PC-9 (cell line): ENCODE measurements around the gene SYCP2L. TPM values are rescaled to one million over a fixed set of nuclear protein-coding genes. Genes with fewer than 3 reads are reported as not detected.

Experiments used
- BruUV-seq: library from RNA; stranded (reverse); fragments of 400-500 nt; replicated peaks from 2 replicates; lab custom pipeline; 2021; lab: Mats Ljungman, UMichigan
- CTCF ChIA-PET: fragments of 300-600 bp; sonication (Branson Sonifier 250); formaldehyde crosslinking; loops from one replicate; lab custom pipeline; 2022; ENCODE audit warnings: antibody characterized with exemption; lab: Charles Lee
- POLR2A ChIA-PET: fragments of 300-600 bp; sonication (Branson Sonifier 250); formaldehyde crosslinking; loops from one replicate; lab custom pipeline; 2022; ENCODE audit warnings: antibody characterized with exemption; ENCODE audit not compliant: unreplicated experiment; lab: Charles Lee
- DNase-seq, 2 experiments: peaks; one replicate each; pipeline versions ENCODE4 v3.0.0 to v3.0.0-alpha.2; 2015 to 2022; ENCODE audit warnings: mixed read lengths in 1 of 2
- H2AFZ ChIP-seq: fragments of 200-600 bp; sonication (generic); 2 replicates; pipeline ENCODE4 v1.8.1; 2017; ENCODE audit warnings: antibody characterized with exemption
- H3F3A ChIP-seq: fragments of 200-600 bp; sonication (generic); 2 replicates; pipeline ENCODE4 v1.8.1; 2017; ENCODE audit warnings: antibody characterized with exemption, mild to moderate bottlenecking, low read depth; ENCODE audit not compliant: insufficient read depth
- H3K27ac ChIP-seq: fragments of 200-600 bp; sonication (generic); 2 replicates; pipeline ENCODE4 v1.6.1; 2016; ENCODE audit warnings: mixed run types
- H3K27me3 ChIP-seq: fragments of 200-600 bp; sonication (generic); 2 replicates; pipeline ENCODE4 v1.6.1; 2016; ENCODE audit warnings: low read depth, mixed run types; ENCODE audit not compliant: insufficient read depth
- H3K36me3 ChIP-seq: fragments of 200-600 bp; sonication (generic); 2 replicates; pipeline ENCODE4 v1.6.1; 2016; ENCODE audit warnings: low read depth, mixed run types
- H3K4me1 ChIP-seq: fragments of 200-600 bp; sonication (generic); replicated peaks from 2 replicates; pipeline ENCODE4 v1.6.1; 2016; ENCODE audit warnings: mixed run types; ENCODE audit not compliant: insufficient read depth
- H3K4me2 ChIP-seq: fragments of 200-600 bp; sonication (generic); 2 replicates; pipeline ENCODE4 v1.6.1; 2017; ENCODE audit warnings: mixed run types
- H3K4me3 ChIP-seq: fragments of 200-600 bp; sonication (generic); 2 replicates; pipeline ENCODE4 v1.6.1; 2016; ENCODE audit warnings: mixed run types
- H3K79me2 ChIP-seq: fragments of 200-600 bp; sonication (generic); 2 replicates; pipeline ENCODE4 v1.6.1; 2017; ENCODE audit warnings: low read depth, mixed run types
- H3K9me2 ChIP-seq: fragments of 200-600 bp; sonication (generic); 2 replicates; pipeline ENCODE4 v1.8.1; 2017; ENCODE audit warnings: mild to moderate bottlenecking; ENCODE audit not compliant: insufficient read depth
- H3K9me3 ChIP-seq: fragments of 200-600 bp; sonication (generic); 2 replicates; pipeline ENCODE4 v1.8.1; 2016; ENCODE audit warnings: low read depth; ENCODE audit not compliant: insufficient read depth
- H4K20me1 ChIP-seq: fragments of 200-600 bp; sonication (generic); 2 replicates; pipeline ENCODE4 v1.8.1; 2017; ENCODE audit not compliant: insufficient read depth
- EZH2 ChIP-seq: fragments of 200-600 bp; sonication (generic); IDR thresholded peaks from 2 replicates; pipeline ENCODE4 v1.8.0; 2017; ENCODE audit warnings: antibody characterized with exemption, low read depth
- intact Hi-C: fragments of 100-400 bp; cut with micrococcal nuclease; formaldehyde crosslinking; loops from one replicate; pipeline ENCODE4 v1.10.0; 2022; ENCODE audit not compliant: unreplicated experiment
- total RNA-seq: library from RNA; stranded (reverse); gene quantifications from 2 replicates; pipeline ENCODE4 v1.2.3, GENCODE V29; 2021
- TF ChIP-seq, protein P1 (sequence below): fragments of 200-600 bp; sonication (generic); conservative IDR thresholded peaks from 2 replicates; pipeline ENCODE4 v1.6.1; 2017; ENCODE audit warnings: mixed run types, antibody characterized with exemption, mild to moderate bottlenecking, moderate library complexity

Gene SYCP2L
- total RNA-seq, 1 experiment from 2014 or later = 12.6 TPM

DNA sequence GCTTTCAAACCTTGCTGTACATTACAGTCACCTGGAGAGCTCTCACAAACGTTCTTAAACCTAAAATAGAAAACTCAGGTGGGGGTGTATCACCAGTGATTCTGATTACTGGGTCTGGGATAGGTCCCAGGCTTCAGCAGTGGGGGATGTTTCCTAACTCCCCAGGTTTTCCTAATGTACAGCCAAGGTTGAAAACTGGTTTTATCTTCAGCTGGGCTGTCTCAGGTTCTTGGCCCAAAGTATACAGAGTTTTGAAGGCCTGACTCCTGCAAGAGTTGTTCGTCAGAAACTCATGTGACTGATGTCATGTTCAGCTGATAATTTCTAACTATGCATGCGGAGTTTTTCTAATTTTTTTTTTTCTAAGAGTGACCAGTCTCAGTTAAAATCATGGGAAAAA lies 9.8 kb downstream of the SYCP2L start:
- H3K9me2 ChIP-seq = no peaks in the 10 kb centered on the region

DNA sequence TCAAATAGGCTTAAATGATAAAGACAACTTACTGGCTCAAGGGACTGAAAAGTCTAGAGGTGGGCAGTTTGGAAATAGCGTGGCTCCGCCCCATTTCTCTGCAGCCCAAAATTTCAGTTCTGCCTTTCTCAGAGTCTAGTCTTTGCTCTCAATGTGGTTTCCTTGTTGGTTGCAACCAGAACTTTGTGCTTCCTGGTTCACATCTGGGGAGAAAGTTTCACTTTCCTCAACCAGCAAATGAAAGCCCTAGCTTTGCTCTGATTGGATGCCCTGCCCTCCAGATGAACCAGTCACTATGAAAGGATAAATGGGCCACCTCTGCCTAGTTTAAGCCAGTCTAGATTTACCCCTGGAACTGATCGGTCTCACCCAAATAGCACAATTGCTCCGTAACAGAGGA lies 14.9 kb downstream of the SYCP2L start:
- CTCF ChIA-PET = interaction anchor here (0.6 kb wide), 1 partner anchor 181 kb away, joined by 3 read pairs; no protein-coding TSS in a partner anchor
- H3K4me3 ChIP-seq = no peak overlapping the region
- H3K27me3 ChIP-seq = no peaks in the 10 kb centered on the region
- no peak overlapping the region for H3K4me2 ChIP-seq
- no peaks in the 10 kb centered on the region for H3K79me2 ChIP-seq
- no peaks in the 10 kb centered on the region for H3K36me3 ChIP-seq
- DNase-seq = no peak
- H3K27ac ChIP-seq = no peak overlapping the region
- TF ChIP-seq, protein P1, sequence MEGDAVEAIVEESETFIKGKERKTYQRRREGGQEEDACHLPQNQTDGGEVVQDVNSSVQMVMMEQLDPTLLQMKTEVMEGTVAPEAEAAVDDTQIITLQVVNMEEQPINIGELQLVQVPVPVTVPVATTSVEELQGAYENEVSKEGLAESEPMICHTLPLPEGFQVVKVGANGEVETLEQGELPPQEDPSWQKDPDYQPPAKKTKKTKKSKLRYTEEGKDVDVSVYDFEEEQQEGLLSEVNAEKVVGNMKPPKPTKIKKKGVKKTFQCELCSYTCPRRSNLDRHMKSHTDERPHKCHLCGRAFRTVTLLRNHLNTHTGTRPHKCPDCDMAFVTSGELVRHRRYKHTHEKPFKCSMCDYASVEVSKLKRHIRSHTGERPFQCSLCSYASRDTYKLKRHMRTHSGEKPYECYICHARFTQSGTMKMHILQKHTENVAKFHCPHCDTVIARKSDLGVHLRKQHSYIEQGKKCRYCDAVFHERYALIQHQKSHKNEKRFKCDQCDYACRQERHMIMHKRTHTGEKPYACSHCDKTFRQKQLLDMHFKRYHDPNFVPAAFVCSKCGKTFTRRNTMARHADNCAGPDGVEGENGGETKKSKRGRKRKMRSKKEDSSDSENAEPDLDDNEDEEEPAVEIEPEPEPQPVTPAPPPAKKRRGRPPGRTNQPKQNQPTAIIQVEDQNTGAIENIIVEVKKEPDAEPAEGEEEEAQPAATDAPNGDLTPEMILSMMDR = no peak
- no peak for TF ChIP-seq EZH2
- POLR2A ChIA-PET = no interaction called here
- no peaks in the 10 kb centered on the region for H4K20me1 ChIP-seq
- no peaks in the 10 kb centered on the region for H3F3A ChIP-seq
- intact Hi-C loops = no loop called here
- H3K9me2 ChIP-seq = no peaks in the 10 kb centered on the region
- no peaks in the 10 kb centered on the region for H3K4me1 ChIP-seq
- BruUV-seq = no TSS peak
- H3K9me3 ChIP-seq = no peaks in the 10 kb centered on the region
- H2AFZ ChIP-seq = no peak overlapping the region

More for the DNA sequence above, 9.8 kb downstream of the SYCP2L start:
- no peaks in the 10 kb centered on the region for H3K9me3 ChIP-seq
- no peaks in the 10 kb centered on the region for H3K27me3 ChIP-seq
- no peak overlapping the region for H3K27ac ChIP-seq
- H3F3A ChIP-seq = no peaks in the 10 kb centered on the region
- no peaks in the 10 kb centered on the region for H4K20me1 ChIP-seq
- CTCF ChIA-PET = no interaction called here
- intact Hi-C loops = no loop called here
- H3K4me1 ChIP-seq = no peaks in the 10 kb centered on the region
- TF ChIP-seq EZH2 = no peak
- TF ChIP-seq, protein P1 = no peak
- DNase-seq = no peak
- H3K4me2 ChIP-seq = no peak overlapping the region
- POLR2A ChIA-PET = no interaction called here
- H3K4me3 ChIP-seq = no peak overlapping the region
- no peaks in the 10 kb centered on the region; the same call in 1 of the 2 replicates for H3K36me3 ChIP-seq
- no peak overlapping the region for H2AFZ ChIP-seq
- BruUV-seq = no TSS peak
- no peaks in the 10 kb centered on the region for H3K79me2 ChIP-seq

DNA sequence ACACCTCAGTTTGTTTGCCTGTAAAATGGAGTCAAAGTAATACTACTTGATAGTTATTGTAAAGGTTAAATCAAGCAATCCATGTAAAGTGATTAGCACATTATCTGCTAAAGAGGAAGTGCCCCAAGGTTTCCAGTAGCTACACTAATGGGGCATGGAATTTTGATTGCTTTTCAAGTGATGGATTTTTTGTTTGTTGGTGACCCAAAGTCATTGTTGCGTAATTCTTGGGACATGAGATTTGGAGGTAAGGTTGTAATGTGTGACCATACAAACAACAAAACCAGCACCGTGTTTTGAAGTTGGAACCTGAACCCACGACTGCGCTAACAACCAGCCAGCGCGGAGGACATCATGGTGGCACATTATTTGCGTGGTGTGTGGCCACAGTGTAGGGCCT lies 17.2 kb downstream of the SYCP2L start:
- H3K27me3 ChIP-seq = no peaks in the 10 kb centered on the region
- no peaks in the 10 kb centered on the region for H3F3A ChIP-seq
- no peaks in the 10 kb centered on the region for H3K79me2 ChIP-seq
- POLR2A ChIA-PET = no interaction called here
- CTCF ChIA-PET = no interaction called here
- no peaks in the 10 kb centered on the region for H3K4me1 ChIP-seq
- H3K36me3 ChIP-seq = no peaks in the 10 kb centered on the region
- no peak overlapping the region for H3K4me3 ChIP-seq
- H3K9me2 ChIP-seq = no peaks in the 10 kb centered on the region
- H2AFZ ChIP-seq = no peak overlapping the region
- no TSS peak for BruUV-seq
- no peak for TF ChIP-seq EZH2
- TF ChIP-seq, protein P1 = no peak
- intact Hi-C loops = no loop called here
- no peak overlapping the region for H3K4me2 ChIP-seq
- H3K9me3 ChIP-seq = no peaks in the 10 kb centered on the region
- H3K27ac ChIP-seq = no peak overlapping the region
- H4K20me1 ChIP-seq = no peaks in the 10 kb centered on the region
- no peak for DNase-seq
